Measurements from ENCODE around the gene SLC12A6.

GRCh38 chr15:34233614-34234013 is 104.0 kb downstream of the SLC12A6 start:
- no peak for TF ChIP-seq CTCF (IDR thresholded peaks at IDR 0.05)
- no peak for TF ChIP-seq POLR2A (IDR thresholded peaks at IDR 0.05)

Measured in sigmoid colon (tissue), 3 donors.